Pancreas (tissue), 10 donors: Measurements from ENCODE around the gene KRTAP4-12. TPM values are rescaled to one million over a fixed set of nuclear protein-coding genes. Genes with fewer than 3 reads are reported as not detected.
"Not testable (repeated sequence)": the region's sequence is repeated elsewhere in the genome, so short reads cannot be mapped to it uniquely, and the experiment has no call there.

Source experiments
- ATAC-seq, 4 donors: fragments of 200-7000 bp; cut with Tn5 transposase; one replicate each; pipeline versions ENCODE4 v1.8.0 to v1.9.1; 2020; ENCODE audit warnings: mild to moderate bottlenecking in 4 of 4, moderate library complexity in 4 of 4
- DNase-seq, 6 donors: peaks; one replicate each; pipeline ENCODE4 v3.0.0-alpha.2; 2020
- FAIRE-seq: peaks from 2 replicates; lab custom pipeline; 2012; peaks lifted over from hg19 to GRCh38; lab: Jason Lieb, UNC
- H3K27ac ChIP-seq, 4 donors: fragments of 200-600 bp; sonication (generic); 1 replicate in 3 of 4; 2 replicates in 1 of 4; pipeline versions ENCODE4 v1.5.0 to v1.8.0; 2020
- H3K27me3 ChIP-seq, 4 donors: fragments of 200-600 bp; one replicate each; pipeline ENCODE4 v1.8.0; 2021
- H3K36me3 ChIP-seq, 3 donors: fragments of 200-600 bp; sonication (generic) in 1 of 3; one replicate each; pipeline versions ENCODE4 v1.5.0 to v1.8.0; 2020 to 2021
- H3K4me1 ChIP-seq, 3 donors: fragments of 200-600 bp; one replicate each; pipeline ENCODE4 v1.8.0; 2021
- H3K4me3 ChIP-seq, 4 donors: fragments of 200-600 bp; sonication (generic) in 2 of 4; one replicate each; pipeline versions ENCODE4 v1.5.0 to v1.8.0; 2020 to 2021
- H3K9me3 ChIP-seq, 4 donors: fragments of 200-600 bp; one replicate each; pipeline ENCODE4 v1.8.0; 2021
- WGBS, 2 donors: extraction: QIAGEN DNeasy Blood & Tissue Kit; methylation state at CpG; one replicate each; pipeline ENCODE4 v1.1.7; 2013; 5-methylcytosine and 5-hydroxymethylcytosine counted together
- intact Hi-C, 3 donors: fragments of 100-400 bp; cut with DNase I; formaldehyde crosslinking; loops; one replicate each; pipeline versions ENCODE4 v1.11.1 to v1.14.2; 2022
- polyA plus RNA-seq, 2 donors: library from polyadenylated mRNA; stranded (reverse); fragments of 200-250 nt; gene quantifications; one replicate each; pipeline ENCODE4 v1.2.3, GENCODE V29; 2013
- total RNA-seq, 6 donors: library from RNA; stranded (reverse); fragmentation: NEBNext Ultra II Directional in 4 of 6; extraction: Animal tissue kit (Norgen Biotek cat#: 25700) in 4 of 6; gene quantifications; one replicate each; pipeline versions ENCODE4 v1.2.1 to v1.2.4, GENCODE V29; 2021 to 2023
- TF ChIP-seq, protein P1 (sequence below), 4 donors: fragments of 200-600 bp; sonication (generic) in 3 of 4; IDR thresholded peaks; one replicate each; pipeline versions ENCODE4 v1.5.0 to v1.8.0; 2021; ENCODE audit warnings: antibody characterized with exemption in 4 of 4
- donor health status: healthy with polysubstance abuse.
- donor health status: DM: no; HTN: no; CAD: no; lungs with moderate emphysema.
- donor health status: DM: no; HTN: no; CAD: no.
- donor health status: control.
- donor health status: control.
- donor health status: Bipolar disorder and iron deficiency.
- donor health status: DM: yes; HTN: yes; CAD: no.
- donor health status: DM: no; HTN: no; CAD: no.
- donor health status: DM: no; HTN: no; CAD: no.
- donor health status: DM: yes; HTN: yes; CAD: no.

The KRTAP4-12 gene
- total and polyA plus RNA-seq, 8 donors = not detected

DNA sequence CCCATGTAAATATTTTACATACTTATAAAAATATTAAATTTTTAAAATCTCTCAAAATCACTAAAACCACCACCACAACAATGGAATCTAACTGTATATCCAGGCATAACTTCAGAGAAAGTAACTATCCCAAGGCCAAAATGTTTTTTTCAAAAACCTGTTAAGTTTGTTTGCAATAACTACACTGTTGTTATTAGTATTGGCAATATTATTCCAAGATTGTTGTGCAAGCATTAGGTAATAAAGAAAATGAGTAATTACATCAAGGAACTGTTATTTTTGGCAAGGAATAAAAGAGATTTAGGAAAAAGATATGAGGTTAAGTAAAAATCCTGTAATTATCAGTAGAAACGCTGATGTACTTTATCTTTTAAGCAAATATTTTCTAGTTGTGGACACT is 3.4 kb upstream of the KRTAP4-12 start:
- H3K36me3 ChIP-seq = no peaks in the 10 kb centered on the region
- H3K4me1 ChIP-seq = no peaks in the 10 kb centered on the region
- no peaks in the 10 kb centered on the region for H3K9me3 ChIP-seq
- ATAC-seq (no peak), DNase-seq (no peak), FAIRE-seq (no peak)
- intact Hi-C loops = no loop called here
- H3K27me3 ChIP-seq = peaks cover 0 to 7% (median 2%) of the 10 kb centered on the region in 4 donors
- TF ChIP-seq, protein P1, sequence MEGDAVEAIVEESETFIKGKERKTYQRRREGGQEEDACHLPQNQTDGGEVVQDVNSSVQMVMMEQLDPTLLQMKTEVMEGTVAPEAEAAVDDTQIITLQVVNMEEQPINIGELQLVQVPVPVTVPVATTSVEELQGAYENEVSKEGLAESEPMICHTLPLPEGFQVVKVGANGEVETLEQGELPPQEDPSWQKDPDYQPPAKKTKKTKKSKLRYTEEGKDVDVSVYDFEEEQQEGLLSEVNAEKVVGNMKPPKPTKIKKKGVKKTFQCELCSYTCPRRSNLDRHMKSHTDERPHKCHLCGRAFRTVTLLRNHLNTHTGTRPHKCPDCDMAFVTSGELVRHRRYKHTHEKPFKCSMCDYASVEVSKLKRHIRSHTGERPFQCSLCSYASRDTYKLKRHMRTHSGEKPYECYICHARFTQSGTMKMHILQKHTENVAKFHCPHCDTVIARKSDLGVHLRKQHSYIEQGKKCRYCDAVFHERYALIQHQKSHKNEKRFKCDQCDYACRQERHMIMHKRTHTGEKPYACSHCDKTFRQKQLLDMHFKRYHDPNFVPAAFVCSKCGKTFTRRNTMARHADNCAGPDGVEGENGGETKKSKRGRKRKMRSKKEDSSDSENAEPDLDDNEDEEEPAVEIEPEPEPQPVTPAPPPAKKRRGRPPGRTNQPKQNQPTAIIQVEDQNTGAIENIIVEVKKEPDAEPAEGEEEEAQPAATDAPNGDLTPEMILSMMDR (IDR thresholded peaks at IDR 0.05) = no peak
- 7 to 14% methylated on average over 1 of the region's 1 CpG for WGBS, 2 donors
- H3K27ac ChIP-seq = no peak overlapping the region
- H3K4me3 ChIP-seq = no peak overlapping the region

DNA sequence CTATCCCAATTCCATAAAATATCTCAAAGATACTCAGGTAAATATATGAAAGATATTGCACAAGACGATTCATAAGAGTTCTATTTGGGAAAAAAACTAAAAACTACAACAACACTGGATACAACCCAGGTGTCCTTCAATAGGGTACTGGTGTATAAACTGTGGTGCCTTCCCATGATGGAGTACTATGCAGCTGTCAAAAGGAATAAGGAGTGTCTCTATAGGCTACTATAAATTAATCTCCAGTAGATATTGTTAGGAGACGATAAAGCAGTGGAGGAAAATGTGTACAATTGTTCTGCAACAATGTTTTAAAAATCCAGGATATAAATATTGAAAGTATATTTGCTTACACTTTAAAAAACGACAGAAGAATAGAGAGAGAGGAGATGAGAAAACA is 2.4 kb upstream of the KRTAP4-12 start:
- 54 to 71% methylated on average over 3 of the region's 3 CpGs for WGBS, 2 donors
- DNase-seq = no peak
- H3K27ac ChIP-seq = no peak overlapping the region
- H3K27me3 ChIP-seq = peaks cover 0 to 7% (median 0%) of the 10 kb centered on the region in 4 donors
- H3K9me3 ChIP-seq = no peaks in the 10 kb centered on the region
- no peaks in the 10 kb centered on the region for H3K4me1 ChIP-seq
- H3K4me3 ChIP-seq = no peak overlapping the region
- intact Hi-C loops = no loop called here
- FAIRE-seq = no peak
- TF ChIP-seq, protein P1 (IDR thresholded peaks at IDR 0.05) = no peak
- no peaks in the 10 kb centered on the region for H3K36me3 ChIP-seq
- ATAC-seq = no peak

DNA sequence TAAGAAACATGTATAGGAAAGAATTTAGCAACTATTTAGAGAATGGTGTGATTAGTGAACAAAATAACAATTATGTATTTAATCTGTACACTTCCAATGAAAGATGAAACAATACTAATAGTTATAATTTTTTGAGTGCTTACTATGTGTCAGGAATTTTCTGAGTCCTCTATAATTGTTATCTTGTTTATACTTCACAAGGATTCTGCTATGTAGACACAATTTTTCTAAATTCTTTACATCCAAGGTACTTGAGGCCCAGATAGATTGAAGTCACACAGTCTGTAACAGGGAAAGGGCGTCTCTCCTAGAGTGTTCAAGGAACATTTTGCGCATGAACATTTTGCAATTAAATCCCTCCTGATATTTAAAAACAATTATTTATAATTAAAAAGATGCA is 1.1 kb upstream of the KRTAP4-12 start:
- no peaks in the 10 kb centered on the region for H3K36me3 ChIP-seq
- FAIRE-seq = no peak

DNA sequence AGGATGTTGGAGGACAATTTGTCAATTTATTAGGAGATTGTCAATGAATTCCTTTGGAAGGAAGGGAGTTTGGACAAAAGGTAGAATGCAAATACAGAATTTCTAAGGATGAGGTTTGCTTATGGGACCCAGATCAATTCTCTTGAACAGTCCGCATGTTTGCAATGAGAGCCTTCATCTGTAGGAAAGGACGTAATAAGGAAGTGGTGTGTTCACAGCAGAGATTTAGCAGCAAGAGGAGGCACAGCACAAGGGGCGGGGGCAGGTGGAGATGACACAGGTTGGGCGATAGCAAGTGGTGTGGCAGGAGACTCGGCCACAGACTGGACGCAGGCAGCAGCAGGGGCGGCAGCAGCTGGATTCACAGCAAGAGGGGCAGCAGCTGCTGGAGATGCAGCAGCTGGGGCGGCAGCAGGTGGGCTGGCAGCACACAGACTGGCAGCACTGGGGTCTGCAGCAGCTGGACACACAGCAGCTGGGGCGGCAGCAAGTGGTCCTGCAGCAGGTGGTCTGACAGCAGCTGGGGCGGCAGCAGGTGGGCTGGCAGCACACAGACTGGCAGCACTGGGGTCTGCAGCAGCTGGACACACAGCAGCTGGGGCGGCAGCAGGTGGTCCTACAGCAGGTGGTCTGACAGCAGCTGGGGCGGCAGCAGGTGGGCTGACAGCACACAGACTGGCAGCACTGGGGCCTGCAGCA is 541 bp downstream of the KRTAP4-12 start:
- H3K27ac ChIP-seq, H3K4me1 ChIP-seq, H3K36me3 ChIP-seq, intact Hi-C loops, H3K9me3 ChIP-seq, ATAC-seq, H3K4me3 ChIP-seq, FAIRE-seq, H3K27me3 ChIP-seq: not testable (repeated sequence)
- WGBS, 2 donors = 64 to 67% methylated on average over 6 to 12 of the region's 12 CpGs
- peak in 1 of 6 donors; percentile 20 for DNase-seq

More for the DNA sequence above, 1.1 kb upstream of the KRTAP4-12 start:
- Histone ChIP-seq H3K4me1 (no peaks in the 10 kb centered on the region), H3K27ac (no peak overlapping the region), H3K4me3 (no peak overlapping the region), H3K9me3 (no peaks in the 10 kb centered on the region), H3K27me3 (peaks cover 0 to 7% (median 0%) of the 10 kb centered on the region in 4 donors)
- no peak for DNase-seq
- TF ChIP-seq, protein P1 (IDR thresholded peaks at IDR 0.05) = no peak
- ATAC-seq = no peak
- intact Hi-C loops = no loop called here
- WGBS, 2 donors = 70 to 78% methylated on average over 2 of the region's 2 CpGs

DNA sequence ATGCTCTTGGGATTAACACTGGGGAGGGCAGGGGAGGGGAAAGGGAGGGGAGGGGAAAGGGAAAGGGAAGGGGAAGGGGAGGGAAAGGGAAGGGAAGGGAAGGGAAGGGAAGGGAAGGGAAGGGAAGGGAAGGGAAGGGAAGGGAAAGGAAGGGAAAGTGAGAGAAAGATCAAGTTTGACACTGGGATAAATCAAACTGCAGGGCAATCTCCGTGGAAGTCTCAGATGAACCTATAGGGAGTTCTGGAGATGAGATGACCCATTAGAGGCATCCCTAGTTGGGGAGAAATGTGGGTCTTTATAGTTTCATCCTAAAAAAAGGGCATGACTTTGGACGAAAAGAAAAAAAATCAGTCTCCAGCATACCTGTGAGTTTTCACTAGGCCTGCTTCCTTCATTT is 2.2 kb downstream of the KRTAP4-12 start:
- TF ChIP-seq, protein P1 (IDR thresholded peaks at IDR 0.05) = no peak
- DNase-seq (no peak), ATAC-seq (no peak), FAIRE-seq (no peak)
- 63 to 78% methylated on average over 2 of the region's 2 CpGs for WGBS, 2 donors
- intact Hi-C loops = no loop called here
- Histone ChIP-seq H3K4me1 (no peaks in the 10 kb centered on the region), H3K4me3 (no peak overlapping the region), H3K9me3 (no peaks in the 10 kb centered on the region), H3K27me3 (peaks cover 0 to 6% (median 0%) of the 10 kb centered on the region in 4 donors), H3K36me3 (no peaks in the 10 kb centered on the region), H3K27ac (no peak overlapping the region)

DNA sequence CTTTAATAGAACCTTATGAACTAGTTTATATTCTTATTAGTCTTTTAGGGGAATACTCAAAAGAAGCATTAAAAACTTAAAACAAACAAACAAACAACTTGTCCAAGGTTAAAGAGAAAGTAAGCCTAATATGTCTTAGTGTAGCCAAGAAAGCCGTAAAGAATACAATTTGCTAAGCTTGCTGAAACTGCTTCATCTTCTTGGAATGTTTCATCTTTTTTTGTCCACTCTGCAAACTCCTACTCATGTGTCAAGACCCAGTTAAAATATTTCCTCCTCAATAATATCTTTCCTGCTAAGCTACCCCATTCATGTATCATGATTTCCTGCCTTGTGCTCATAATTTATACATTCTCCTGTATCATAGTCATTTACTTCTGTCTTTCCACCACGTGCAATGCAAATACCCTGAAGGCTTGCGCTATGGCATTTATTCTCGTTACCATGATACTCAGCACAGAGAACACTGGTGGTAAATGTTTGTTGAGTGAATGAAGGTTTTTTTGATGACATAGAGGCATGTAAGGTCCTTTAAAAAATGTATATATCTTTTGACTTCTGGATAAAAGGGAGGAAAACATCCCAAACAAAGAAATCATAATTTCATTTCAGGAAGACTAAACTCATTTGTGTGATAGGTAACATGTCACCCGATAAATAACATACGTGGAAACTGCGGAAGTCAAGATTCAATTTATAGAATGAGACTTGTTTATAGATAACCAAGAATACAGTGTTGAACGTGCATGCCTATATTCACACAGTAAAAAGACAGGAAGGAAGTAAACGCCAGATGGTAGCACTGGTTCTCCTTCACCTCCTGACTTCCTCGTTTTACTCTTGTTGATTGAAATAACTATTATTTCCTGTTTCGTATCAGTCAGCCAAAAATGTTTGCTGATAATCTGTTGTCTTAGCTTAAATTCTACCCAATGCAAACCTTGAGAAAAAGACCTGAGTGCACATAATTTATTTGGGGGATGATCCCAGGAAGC is 4.0 kb downstream of the KRTAP4-12 start:
- H3K9me3 ChIP-seq, H3K4me1 ChIP-seq, DNase-seq, H3K27me3 ChIP-seq, intact Hi-C loops, FAIRE-seq, H3K36me3 ChIP-seq, ATAC-seq, H3K4me3 ChIP-seq, H3K27ac ChIP-seq: not testable (repeated sequence)
- 53 to 61% methylated on average over 11 of the region's 11 CpGs for WGBS, 2 donors
